NB4 (cell line): ENCODE measurements around the gene CA9.

Source experiments
- DNase-seq: peaks from one replicate; pipeline ENCODE4 v3.0.0; 2010; ENCODE audit warnings: low read depth
- H3K4me3 ChIP-seq: one replicate; pipeline ENCODE4 v1.5.1; 2011; ENCODE audit warnings: mild to moderate bottlenecking, low read depth, low read length, moderate library complexity
- CTCF ChIP-seq: IDR thresholded peaks from one replicate; pipeline ENCODE4 v1.5.1; 2012; ENCODE audit warnings: low read depth, low read length
- MAX ChIP-seq: IDR thresholded peaks from 2 replicates; pipeline ENCODE4 v1.6.1; 2011; ENCODE audit warnings: low read depth, low read length
- MYC ChIP-seq: IDR thresholded peaks from 2 replicates; pipeline ENCODE4 v1.6.1; 2011; ENCODE audit warnings: low read depth, low read length
- POLR2A ChIP-seq: IDR thresholded peaks from 2 replicates; pipeline ENCODE4 v1.6.1; 2011; ENCODE audit warnings: mild to moderate bottlenecking; ENCODE audit not compliant: insufficient read length; ENCODE audit errors: extremely low read depth

The CA9 gene

GRCh38 chr9:35664531-35665470 is 8.9 kb upstream of the CA9 start, which contains the start of gene ARHGEF39:
Gene ARHGEF39, minus strand, starts transcription at chr9:35665195. Its CDS starts 26 bp downstream, at chr9:35665169.
- TF ChIP-seq MYC, result peak; percentile 74
- TF ChIP-seq POLR2A, result peak; percentile 28
- peak; percentile 19 for TF ChIP-seq CTCF
- peak; percentile 64; the same call in 1 of the 2 replicates for TF ChIP-seq MAX
- peak within 1 kb of the TSS; percentile 71 for H3K4me3 ChIP-seq
- DNase-seq, result peak; percentile 86

- DNase-seq, result no peak
- H3K4me3 ChIP-seq, result peak overlapping the region; percentile 54
- no peak for TF ChIP-seq CTCF
- no peak for TF ChIP-seq MYC
- TF ChIP-seq MAX, result no peak
- TF ChIP-seq POLR2A, result no peak
These were observed 8.3 kb upstream of the CA9 start for GRCh38 chr9:35665471-35665818.

GRCh38 chr9:35666045-35666444 is 7.7 kb upstream of the CA9 start:
- no peak overlapping the region for H3K4me3 ChIP-seq
- no peak for DNase-seq
- no peak for TF ChIP-seq MAX
- no peak for TF ChIP-seq MYC

- DNase-seq, result no peak
- TF ChIP-seq POLR2A (no peak), MYC (no peak), MAX (no peak), CTCF (no peak)
These were observed 7.2 kb upstream of the CA9 start for GRCh38 chr9:35666549-35666948.

GRCh38 chr9:35667939-35668338 is 5.8 kb upstream of the CA9 start:
- no peak overlapping the region for H3K4me3 ChIP-seq
- no peak for TF ChIP-seq MYC
- no peak for TF ChIP-seq CTCF
- TF ChIP-seq POLR2A, result no peak
- TF ChIP-seq MAX, result no peak
- DNase-seq, result no peak

More at GRCh38 chr9:35666549-35666948, 7.2 kb upstream of the CA9 start:
- H3K4me3 ChIP-seq, result no peak overlapping the region

GRCh38 chr9:35669331-35670145 is 4.2 kb upstream of the CA9 start:
- TF ChIP-seq MYC, result no peak
- TF ChIP-seq POLR2A, result no peak
- no peak for TF ChIP-seq CTCF
- TF ChIP-seq MAX, result no peak
- no peak overlapping the region for H3K4me3 ChIP-seq
- no peak for DNase-seq
